Measurements from ENCODE around the gene STX4.

- TF ChIP-seq CTCF (IDR thresholded peaks at IDR 0.05) (no peak), PHF8 (IDR thresholded peaks at IDR 0.05; ENCODE audit: borderline replicate concordance, low read depth) (no peak), BHLHE40 (IDR thresholded peaks at IDR 0.05; ENCODE audit: low read depth, low read length) (no peak), RAD21 (conservative IDR thresholded peaks at IDR 0.05 in 1 of 2, IDR thresholded peaks at IDR 0.05 in 1 of 2) (no peak), JUNB (IDR thresholded peaks at IDR 0.05) (no peak), POLR2A (IDR thresholded peaks at IDR 0.05; ENCODE audit: low read length) (no peak), PBX3 (IDR thresholded peaks at IDR 0.05) (no peak), JUN (IDR thresholded peaks at IDR 0.05) (no peak), CBX8 (IDR thresholded peaks at IDR 0.05) (no peak), TP53 (CRISPR knock-in tag; IDR thresholded peaks at IDR 0.05) (no peak), MAX (IDR thresholded peaks at IDR 0.05) (no peak)
- TF ChIP-seq, protein P1, sequence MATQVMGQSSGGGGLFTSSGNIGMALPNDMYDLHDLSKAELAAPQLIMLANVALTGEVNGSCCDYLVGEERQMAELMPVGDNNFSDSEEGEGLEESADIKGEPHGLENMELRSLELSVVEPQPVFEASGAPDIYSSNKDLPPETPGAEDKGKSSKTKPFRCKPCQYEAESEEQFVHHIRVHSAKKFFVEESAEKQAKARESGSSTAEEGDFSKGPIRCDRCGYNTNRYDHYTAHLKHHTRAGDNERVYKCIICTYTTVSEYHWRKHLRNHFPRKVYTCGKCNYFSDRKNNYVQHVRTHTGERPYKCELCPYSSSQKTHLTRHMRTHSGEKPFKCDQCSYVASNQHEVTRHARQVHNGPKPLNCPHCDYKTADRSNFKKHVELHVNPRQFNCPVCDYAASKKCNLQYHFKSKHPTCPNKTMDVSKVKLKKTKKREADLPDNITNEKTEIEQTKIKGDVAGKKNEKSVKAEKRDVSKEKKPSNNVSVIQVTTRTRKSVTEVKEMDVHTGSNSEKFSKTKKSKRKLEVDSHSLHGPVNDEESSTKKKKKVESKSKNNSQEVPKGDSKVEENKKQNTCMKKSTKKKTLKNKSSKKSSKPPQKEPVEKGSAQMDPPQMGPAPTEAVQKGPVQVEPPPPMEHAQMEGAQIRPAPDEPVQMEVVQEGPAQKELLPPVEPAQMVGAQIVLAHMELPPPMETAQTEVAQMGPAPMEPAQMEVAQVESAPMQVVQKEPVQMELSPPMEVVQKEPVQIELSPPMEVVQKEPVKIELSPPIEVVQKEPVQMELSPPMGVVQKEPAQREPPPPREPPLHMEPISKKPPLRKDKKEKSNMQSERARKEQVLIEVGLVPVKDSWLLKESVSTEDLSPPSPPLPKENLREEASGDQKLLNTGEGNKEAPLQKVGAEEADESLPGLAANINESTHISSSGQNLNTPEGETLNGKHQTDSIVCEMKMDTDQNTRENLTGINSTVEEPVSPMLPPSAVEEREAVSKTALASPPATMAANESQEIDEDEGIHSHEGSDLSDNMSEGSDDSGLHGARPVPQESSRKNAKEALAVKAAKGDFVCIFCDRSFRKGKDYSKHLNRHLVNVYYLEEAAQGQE (IDR thresholded peaks at IDR 0.05), result no peak
These were observed 30.5 kb upstream of the STX4 start for GRCh38 chr16:31002862-31003341.

Data from A549 (cell line).